Ammon's horn (tissue), 1 donor: ENCODE results near the gene ITIH3.
A peak's percentile ranks its signal among the peaks of the same experiment; 100 is the strongest.
"Not testable (repeated sequence)": the region's sequence is repeated elsewhere in the genome, so short reads cannot be mapped to it uniquely, and the experiment has no call there.

Experiments used
- DNase-seq: peaks from one replicate; pipeline ENCODE4 v3.0.0-alpha.2; 2016; ENCODE audit warnings: low spot score

The ITIH3 gene, protein sequence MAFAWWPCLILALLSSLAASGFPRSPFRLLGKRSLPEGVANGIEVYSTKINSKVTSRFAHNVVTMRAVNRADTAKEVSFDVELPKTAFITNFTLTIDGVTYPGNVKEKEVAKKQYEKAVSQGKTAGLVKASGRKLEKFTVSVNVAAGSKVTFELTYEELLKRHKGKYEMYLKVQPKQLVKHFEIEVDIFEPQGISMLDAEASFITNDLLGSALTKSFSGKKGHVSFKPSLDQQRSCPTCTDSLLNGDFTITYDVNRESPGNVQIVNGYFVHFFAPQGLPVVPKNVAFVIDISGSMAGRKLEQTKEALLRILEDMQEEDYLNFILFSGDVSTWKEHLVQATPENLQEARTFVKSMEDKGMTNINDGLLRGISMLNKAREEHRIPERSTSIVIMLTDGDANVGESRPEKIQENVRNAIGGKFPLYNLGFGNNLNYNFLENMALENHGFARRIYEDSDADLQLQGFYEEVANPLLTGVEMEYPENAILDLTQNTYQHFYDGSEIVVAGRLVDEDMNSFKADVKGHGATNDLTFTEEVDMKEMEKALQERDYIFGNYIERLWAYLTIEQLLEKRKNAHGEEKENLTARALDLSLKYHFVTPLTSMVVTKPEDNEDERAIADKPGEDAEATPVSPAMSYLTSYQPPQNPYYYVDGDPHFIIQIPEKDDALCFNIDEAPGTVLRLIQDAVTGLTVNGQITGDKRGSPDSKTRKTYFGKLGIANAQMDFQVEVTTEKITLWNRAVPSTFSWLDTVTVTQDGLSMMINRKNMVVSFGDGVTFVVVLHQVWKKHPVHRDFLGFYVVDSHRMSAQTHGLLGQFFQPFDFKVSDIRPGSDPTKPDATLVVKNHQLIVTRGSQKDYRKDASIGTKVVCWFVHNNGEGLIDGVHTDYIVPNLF

GRCh38 chr3:52794612-52795099 lies at the start of gene ITIH3:
ITIH3 (plus strand) TSS chr3:52794796; CDS start chr3:52794804, 8 bp downstream.
- DNase-seq = no peak

- no peak for DNase-seq
Observed at GRCh38 chr3:52752045-52752660, 42.4 kb upstream of the ITIH3 start.

- no peak for DNase-seq
Observed at GRCh38 chr3:52754373-52754772, 40.2 kb upstream of the ITIH3 start.

DNA sequence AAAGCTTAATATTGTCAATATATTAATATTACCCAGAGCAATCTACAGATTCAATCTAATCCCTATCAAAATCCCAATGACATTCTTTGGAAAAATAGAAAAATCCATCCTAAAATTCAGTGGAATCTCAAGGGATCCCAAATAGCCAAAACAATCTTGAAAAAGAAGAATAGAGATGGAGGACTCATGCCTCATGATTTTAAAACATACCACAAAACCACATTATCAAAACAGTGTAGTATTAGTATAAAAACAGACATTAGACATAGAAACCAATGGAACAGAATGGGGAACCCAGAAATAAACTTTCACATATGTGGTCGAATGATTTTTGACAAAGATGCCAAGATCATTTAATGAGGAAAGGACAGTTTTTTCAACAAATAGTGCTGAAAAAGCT lies 38.5 kb upstream of the ITIH3 start:
- DNase-seq = no peak

GRCh38 chr3:52763466-52763865 lies 31.1 kb upstream of the ITIH3 start:
- no peak for DNase-seq

- no peak for DNase-seq
Observed at GRCh38 chr3:52769786-52770455, 24.7 kb upstream of the ITIH3 start.

DNA sequence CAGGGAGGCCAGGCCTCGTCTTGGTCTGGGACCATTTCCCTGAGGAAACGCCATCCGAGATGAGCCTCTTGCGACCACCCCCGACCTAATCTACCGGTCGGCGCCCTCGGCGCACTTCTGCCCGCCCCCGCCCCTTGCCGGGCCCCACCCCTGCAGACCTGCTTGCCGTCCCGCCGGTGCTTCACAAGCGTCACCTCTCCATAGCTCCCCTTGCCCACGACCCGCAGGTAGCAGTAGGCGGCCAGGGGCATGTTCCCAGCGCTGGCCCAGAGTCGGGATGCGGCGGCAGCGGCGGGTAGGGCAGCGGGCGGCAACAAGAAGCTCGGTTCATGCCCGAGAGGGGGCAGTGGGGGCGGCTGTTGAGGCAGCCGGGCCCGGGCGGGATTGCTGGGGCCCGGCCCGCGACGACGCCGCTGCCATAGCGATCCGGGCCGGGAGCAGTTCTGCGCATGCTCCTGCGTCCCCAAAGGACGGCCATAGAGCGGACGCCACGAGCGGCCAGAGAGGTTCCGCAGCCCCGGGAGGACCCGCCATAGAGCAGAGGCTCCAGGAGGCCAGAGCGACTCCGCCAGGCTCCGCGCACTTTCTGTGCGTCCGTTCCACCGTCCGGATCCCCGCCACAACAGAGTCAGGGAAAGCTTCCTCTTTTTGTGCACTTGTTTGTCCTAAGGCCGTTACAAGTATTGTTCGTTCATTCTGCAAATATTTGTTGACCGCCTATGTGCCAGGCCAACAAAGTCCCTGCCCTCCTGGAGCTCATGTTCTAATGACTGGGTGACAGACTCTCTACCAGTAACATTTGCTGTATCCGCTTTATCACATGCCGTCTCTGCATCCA lies 23.9 kb upstream of the ITIH3 start, which contains the start of gene NEK4:
TSS of gene NEK4 (minus strand) at position 445 of the 838 bp plus-strand sequence. CDS start at position 251, 194 bp downstream.
- DNase-seq = peak; percentile 93

DNA sequence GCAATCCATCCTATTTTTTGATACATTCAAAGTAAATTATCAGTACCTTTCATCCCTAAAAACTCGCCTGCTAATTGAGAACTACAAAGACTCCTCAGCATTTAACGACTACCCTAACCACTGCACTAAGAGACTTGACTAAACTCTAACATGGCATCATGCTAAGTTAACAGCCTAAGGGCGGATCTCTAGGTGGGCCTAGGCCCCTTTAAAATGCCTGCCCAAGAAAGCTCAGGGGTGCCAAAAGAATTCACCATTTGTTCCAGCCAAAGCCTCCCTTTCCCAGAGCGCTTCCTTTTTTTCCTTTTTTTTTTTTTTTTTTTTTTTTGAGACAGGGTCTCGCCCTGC lies 23.3 kb upstream of the ITIH3 start:
- DNase-seq = no peak

DNA sequence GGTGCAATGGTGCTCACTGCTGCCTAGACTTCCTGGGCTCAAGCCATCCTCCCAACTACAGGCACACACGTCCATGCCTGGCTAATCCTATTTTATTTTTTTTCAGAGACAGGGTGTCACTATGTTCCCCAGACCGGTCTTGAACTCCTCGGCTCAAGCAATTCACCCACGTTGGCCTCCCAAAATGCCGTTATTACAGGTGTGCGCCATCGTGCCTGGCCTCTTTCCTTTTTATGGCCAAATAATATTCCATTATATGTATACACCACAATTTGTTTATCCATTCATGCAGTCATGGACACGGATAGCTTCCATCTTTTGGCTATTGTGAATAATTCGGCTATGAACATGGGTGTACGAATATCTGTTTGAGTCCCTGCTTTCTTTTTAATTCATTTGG lies 22.9 kb upstream of the ITIH3 start:
- DNase-seq = no peak

DNA sequence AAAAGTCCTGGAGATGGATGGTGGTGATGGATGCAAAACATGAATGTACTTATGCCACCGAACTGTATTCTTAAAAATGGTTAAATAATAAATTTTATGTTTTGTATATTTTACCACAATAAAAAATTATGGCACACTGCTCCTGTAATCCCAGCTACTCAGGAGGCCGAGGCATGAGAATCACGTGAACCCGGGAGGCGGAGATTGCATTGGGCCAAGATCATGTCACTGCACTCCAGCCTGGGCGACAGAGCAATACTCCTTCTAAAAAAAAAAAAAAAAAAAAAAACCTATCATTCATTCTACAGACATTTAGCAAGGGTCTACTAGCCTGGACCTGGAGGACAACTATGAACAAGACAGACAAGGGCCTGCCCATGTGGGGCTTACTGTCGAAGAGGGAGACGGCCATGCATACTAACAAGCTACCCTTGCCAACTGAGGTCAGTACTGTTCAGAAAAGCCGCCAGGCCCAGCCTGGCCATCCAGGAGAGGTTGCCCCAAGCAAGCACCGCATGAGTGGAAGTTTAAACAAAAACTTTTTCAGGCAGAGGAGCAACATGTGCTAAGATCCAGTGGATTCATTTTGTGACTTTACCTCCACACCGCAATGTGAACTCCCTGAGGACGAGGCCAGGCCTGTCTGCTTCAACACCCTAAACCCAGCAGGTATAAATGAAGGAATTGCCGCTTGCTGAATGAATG lies 21.1 kb upstream of the ITIH3 start:
- no peak for DNase-seq

GRCh38 chr3:52774066-52774713 lies 20.4 kb upstream of the ITIH3 start:
- no peak for DNase-seq

DNA sequence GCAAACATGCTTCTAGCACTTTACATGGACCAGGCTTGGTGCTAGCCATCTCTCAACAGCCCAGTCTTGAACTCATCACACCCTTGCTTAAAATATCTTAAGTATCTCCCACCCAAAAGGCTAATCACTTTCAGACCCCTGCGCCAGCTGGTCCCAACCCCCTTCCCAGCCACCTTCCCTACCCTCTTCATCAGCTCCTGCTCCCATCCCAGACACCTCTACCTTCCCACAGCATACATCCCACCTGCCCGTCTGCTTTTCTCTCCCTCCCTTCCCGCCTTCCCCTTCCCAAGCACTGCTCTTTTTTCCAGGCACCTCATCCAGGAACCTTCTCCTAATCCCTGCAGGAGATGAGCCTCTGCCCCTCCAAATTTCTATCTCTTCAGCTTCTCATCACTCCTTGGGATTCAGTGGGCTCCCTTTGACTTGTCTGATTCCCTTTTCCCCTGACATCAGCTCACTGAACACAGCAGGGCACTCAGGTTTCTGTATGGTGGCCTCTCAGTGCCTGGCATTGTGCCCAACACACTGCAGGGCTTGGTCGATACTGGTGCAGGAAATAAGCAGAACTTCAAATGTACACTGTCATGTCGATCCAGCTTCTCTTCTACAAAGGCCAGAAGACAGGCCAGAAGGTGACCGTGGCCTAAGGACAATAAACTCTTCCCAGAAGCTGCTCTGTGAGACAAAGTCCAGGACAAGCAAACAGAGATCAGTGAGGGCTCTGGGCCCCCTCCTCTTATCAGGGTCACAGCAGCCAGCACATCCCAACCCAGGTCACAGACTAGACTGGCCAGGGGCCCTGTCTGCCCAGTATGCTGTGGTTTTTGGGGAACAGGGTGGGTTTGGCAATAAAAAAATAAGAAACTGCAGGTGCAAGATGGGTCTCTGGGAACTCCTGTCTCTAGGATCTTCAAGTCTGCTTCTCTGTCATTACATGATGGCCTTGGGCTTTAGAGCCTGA lies 19.4 kb upstream of the ITIH3 start:
- DNase-seq = no peak

GRCh38 chr3:52775877-52776276 lies 18.7 kb upstream of the ITIH3 start:
- DNase-seq = no peak

DNA sequence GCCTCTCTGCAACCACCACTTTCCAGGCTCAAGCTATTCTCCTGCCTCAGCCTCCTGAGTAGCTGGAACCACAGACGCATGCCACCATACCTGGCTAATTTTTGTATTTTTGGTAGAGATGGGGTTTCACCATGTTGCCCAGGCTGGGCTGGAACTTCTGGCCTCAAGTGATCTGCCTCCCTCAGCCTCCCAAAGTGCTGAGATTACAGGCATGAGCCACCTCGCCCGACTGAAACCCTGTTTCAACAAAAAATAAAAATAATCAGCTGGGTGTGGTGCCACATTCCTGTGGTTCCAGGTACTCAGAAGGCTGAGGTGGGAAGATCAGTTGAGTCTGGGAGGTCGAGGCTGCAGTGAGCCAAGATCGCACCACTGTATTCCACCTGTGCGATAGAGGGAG lies 18.1 kb upstream of the ITIH3 start:
- DNase-seq = not testable (repeated sequence)

- no peak for DNase-seq
Observed at GRCh38 chr3:52777127-52777958, 17.3 kb upstream of the ITIH3 start, which contains the start of gene ITIH1. ITIH1 (plus strand) TSS chr3:52777599; CDS start chr3:52777616, 17 bp downstream.

GRCh38 chr3:52777959-52778805 lies 16.4 kb upstream of the ITIH3 start:
- no peak for DNase-seq
